Right renal pelvis (tissue), 4 donors: ENCODE results near the gene OVCA2. TPM values are rescaled to one million over a fixed set of nuclear protein-coding genes. Genes with fewer than 3 reads are reported as not detected.
"Not testable (repeated sequence)": the region's sequence is repeated elsewhere in the genome, so short reads cannot be mapped to it uniquely, and the experiment has no call there.

Experiments used
- DNase-seq, 4 donors: peaks; one replicate each; pipeline ENCODE4 v3.0.0-alpha.2; 2013; ENCODE audit warnings: low read depth in 4 of 4, low spot score in 3 of 4, missing footprints in 1 of 4
- polyA plus RNA-seq, 4 donors: library from polyadenylated mRNA; unstranded; fragments of 120-200 nt; gene quantifications; one replicate each; pipeline ENCODE4 v1.2.1, GENCODE V29; 2013; ENCODE audit not compliant: insufficient read length in 4 of 4

Gene OVCA2
- polyA plus RNA-seq, 4 donors = 8.0 to 18.0 (median 13.7) TPM

- not testable (repeated sequence) for DNase-seq
Measured at GRCh38 chr17:2013220-2013993, 28.4 kb upstream of the OVCA2 start.

- DNase-seq = no peak
Measured at GRCh38 chr17:2013994-2014317, 27.9 kb upstream of the OVCA2 start.

- DNase-seq = no peak
Measured at GRCh38 chr17:2015314-2015713, 26.5 kb upstream of the OVCA2 start.

DNA sequence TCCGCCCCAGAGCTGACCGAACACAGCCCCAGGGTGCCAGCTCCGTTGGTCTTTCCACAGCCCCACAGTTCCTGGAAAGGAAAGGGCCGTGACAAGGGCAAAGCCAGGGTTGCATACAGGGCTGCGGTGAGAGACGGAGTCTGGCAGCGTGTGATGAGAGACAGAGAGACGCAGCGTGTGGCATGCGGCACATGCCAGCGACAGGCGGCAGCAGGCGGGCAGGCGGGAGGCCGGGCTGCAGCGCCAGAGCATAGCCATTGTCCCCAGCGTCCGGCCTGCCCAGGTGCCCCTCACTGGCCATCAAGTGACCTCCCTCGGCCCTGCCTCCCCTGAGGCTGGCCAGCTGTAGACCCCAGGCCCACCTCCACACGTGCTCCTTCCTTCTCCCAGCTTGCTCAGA is 25.3 kb upstream of the OVCA2 start:
- DNase-seq = no peak

GRCh38 chr17:2017274-2017941 is 24.4 kb upstream of the OVCA2 start:
- no peak for DNase-seq

DNA sequence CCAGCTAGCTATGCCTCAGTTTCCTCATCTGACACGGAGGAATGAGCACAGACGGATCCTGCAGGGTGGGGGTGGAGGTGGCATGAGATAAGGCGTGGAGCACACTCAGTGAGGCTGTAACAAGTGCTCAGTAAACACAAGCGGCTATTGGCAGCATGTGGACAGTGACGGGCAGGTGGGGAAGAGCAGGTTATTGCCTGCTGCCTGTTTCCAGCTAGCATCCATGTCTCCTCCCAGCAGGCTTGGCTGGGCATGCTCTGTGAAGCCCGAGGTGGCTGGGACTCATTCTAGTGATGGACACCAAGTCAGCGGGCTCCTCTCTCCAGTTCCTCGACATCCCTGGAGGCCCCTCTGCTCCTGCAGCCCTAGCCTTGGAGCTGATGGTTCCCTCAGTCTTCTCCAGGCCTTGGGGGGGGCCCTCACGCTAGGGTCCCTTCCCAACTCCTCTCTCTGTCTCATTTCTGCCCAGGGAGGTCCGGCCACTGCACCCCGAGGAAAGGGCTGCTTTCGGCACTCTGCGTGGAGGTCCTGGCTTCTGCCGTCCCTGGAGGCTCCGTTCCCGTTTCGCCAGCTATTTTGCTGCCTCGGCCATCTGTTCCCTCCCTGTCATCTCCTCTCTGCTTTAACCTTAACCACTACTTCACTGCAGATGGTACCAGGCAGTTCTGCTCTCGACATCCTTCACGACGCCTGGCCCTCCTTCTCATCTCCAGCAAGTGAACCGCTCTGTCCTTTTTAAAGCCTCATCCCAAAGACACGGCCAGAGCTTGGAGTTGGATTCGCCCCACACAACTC is 22.9 kb upstream of the OVCA2 start:
- DNase-seq = no peak

- DNase-seq = no peak
Measured at GRCh38 chr17:2019723-2020122, 22.1 kb upstream of the OVCA2 start.

- no peak for DNase-seq
Measured at GRCh38 chr17:2020721-2021120, 21.1 kb upstream of the OVCA2 start.

DNA sequence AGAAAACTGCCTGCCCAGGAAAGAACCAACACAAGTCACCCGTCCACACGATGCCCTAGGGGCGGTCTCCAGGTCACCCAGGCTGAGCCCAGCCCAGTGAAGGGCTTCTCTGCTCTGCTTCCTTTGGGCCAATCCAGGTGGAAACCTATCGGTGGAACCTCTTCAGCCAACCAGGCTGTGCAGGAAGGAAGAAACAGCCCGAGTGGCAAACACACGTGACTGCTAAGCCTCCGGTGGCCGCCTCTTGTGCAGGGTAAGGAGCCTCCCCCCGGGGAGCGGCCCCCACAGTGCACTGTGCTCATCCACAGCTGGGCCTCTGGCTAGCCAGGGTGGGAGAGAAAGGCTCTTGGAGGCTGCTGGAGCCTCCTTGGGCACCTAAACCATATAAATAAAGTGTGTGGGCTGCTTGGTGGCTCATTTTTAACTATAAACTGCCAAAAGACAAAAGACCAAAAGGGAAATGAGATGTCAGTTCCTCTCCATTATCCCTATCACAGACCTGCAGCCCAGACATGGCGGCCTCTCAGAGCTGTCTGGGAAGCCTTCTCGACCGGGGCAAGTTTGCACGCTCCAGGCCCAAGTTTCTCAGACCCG is 19.1 kb upstream of the OVCA2 start:
- no peak for DNase-seq

DNA sequence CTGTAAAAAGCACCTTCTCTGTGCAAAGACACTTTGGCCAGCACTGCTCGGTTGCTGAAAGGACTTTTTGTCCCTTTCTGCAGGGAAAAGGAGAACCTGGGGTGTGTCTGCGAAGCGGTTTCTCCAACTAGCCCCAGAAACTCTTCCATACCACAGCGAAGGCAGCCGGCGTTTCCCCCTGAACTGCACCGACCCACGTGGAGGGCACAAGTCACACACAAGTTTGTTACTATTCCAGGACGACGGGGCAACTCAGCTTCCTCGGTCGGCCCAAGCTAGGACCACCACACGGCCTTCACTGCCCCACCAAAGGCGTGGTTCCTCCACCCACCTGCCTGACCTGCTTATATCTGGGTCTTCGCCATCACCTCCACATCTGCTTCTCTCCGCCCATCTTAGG is 18.6 kb upstream of the OVCA2 start:
- DNase-seq = no peak

DNA sequence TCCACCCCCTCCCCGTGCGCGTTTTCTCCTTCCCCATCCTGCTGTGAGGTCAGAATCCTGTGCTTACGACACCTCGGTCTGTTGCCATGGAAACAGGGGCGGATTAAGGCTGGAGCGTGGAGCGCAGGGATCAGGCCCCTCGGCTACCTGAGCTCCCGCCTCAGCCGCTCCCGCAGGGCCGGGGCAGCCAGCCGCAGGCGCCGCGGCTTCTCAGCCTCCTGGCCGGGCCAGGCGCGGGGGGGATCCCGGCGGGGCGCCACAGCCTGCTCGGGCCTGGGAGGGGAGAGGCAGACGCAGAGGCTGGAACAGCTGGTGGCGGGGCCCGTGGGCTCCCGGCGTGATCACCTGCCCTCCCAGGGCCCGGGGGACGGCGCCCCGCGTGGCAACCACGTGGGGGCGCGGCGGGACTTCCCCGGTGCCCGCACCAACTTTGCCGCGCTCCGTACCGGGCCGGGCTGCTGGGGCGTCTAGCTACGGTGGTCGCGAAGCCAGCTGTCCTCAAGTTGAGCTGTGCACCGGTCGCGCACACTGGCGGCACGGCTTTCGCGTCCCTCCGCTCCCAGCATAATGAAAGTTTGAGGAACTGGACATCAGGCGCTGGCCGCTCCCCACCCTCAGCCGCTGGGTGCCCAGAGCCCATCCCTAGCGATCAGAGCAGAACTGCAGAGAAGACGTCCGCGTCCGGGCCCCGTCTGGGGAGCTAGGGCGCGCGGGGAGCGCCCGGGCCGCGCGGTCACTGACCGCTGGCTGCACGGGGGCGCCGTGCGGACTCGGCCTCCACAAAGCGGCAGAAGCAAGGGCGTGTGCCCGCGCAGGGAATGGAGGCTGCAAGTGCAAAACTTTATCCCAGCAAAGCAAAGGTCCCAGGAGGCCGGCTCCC is 17.9 kb upstream of the OVCA2 start:
- peak in 1 of 4 donors; percentile 52 for DNase-seq

GRCh38 chr17:2024572-2025219 is 17.1 kb upstream of the OVCA2 start:
- DNase-seq = no peak

- DNase-seq = no peak
Measured at GRCh38 chr17:2025220-2025621, 16.6 kb upstream of the OVCA2 start, which contains the start of gene RTN4RL1. Gene RTN4RL1, minus strand, starts transcription at chr17:2025334. Its CDS starts 469 bp downstream, at chr17:2024865.

DNA sequence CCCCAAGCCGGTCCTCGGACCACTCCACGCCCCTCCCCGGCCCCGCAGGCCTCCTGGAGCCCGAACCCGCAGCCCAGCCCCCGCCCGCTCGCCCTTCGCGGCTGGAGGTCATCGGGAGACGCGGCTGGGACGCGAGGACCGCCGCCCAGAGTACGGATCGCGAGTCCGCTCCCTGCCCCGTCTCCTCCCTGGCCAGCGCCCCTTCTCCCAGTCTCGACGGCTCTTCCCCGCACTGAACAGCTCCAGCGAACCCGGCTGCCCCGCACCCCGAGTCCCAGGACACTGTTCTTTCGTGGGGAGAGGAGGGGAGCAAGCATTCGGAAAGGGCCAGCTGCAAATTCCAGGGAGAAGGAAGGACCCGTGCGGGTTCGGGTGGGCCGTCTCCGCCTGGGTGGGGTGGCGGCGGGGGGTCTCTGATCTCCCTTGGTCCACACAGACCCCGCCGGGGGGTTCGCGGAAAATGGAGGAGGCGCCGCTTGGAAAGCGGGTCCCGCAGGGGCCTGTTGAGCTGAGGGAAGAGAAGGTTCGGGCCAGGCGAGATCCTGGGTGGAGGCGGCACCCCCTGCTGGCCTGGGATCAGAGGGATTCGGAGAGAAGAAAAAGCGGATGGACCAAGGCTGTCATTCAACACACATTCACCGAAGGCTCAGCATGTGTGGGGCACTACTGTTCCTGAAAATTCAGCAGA is 16.1 kb upstream of the OVCA2 start:
- DNase-seq = peak in 2 of 4 donors; percentile 58 to 59

DNA sequence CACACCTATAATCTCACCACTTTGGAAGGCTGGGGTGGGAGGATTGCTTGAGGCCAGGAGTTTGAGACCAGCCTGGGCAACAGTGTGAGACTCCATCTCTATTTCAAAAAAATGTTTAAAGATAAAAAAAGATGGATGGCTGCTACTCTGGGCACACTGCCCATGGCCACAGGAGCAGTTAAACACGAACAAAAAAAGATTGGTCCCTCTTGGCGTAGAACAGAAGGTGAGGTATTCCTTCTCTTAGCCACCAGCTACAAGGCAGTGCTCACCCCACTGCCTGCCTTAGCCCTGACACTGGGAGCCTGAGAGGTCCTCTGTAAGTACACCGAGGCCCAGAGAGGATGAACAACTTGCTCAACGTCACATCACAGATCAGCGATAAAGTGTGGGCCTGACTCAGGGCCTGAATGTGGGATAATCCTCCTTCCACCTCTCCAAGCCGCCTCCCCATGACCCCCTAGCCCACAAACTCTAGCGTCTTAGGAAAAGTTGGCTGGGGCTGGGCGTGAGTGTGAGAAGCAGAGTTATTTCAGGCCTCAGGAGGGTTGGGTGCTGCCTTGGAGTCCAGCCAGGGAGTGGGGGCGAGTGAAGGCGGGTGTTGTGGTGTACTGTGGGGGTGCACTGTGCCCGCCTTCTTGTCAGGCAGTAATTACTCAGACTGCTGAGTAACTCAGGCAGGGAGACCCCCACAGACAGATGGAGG is 14.1 kb upstream of the OVCA2 start:
- no peak for DNase-seq

DNA sequence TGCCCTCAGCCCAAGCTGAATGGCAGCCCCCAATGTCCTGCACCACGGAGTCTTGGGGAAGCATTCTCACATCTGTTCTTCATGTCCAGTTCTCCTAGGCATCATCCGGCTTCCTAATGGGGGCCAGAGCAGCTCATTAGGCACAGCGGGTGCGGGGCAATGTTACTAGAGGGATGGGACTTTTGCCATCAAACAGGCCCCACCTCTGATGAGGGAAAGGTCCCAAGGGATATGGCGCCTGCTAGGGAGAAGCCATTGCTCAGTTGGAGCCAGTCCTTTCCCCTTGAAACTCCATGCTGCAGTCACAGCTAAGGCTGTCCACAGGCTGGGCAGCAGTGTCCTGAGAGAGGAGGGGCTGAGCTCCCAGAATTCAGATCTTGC is 13.6 kb upstream of the OVCA2 start:
- DNase-seq = no peak

GRCh38 chr17:2028737-2029136 is 13.1 kb upstream of the OVCA2 start:
- DNase-seq = no peak
